HG02798 (cell line): ENCODE results near the gene RYK.
A peak's percentile ranks its signal among the peaks of the same experiment; 100 is the strongest.

Experiments used
- ATAC-seq: cut with Tn5 transposase; IDR thresholded peaks from one replicate; pipeline ENCODE4 v1.9.1; 2021; ENCODE audit warnings: mild to moderate bottlenecking; ENCODE audit not compliant: unreplicated experiment, poor library complexity

RYK gene

DNA sequence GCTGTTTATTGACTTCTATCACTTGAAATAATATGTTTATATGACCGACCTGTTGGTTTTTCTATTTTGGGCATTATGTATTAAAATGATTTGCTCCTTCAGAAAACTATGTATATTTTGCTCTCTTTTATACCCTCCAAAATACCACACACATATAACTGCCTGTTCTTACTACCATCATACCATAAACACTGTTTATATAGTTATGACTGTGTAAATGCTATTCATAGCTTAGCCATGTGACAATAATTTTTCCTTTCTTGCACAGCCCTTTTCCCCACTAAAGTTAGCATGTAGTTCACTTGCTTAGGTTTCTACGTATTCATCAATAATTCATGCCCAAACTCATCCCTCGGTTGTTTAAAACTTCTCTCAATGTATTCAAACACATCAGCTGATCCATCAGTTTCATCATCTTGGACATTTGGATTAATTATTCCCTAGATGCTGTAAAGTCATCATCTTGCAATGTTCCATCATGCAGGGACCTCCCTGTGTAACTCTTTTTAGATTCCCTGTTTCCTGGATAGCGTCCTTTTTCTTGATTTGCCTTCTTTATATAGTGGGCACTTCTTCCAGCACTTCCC is 8.2 kb upstream of the RYK start:
- ATAC-seq, result no peak

DNA sequence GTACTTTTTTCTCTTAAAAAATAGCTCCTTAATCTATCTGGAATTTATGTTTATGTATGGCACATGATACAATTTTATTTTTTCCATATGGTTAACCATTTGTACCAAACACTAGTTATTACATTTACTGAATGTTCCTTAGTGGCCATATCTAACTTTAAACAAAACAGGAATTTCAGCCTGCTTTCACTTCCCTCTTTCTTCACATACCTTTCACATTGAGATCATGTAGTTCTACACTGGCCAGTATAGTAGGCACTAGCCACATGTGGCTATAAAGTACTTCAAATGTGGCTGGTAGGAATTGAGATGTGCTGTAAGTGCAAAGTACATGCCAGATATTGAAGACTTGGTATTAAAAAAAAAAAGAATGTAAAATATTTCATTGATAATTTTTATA is 4.7 kb upstream of the RYK start:
- no peak for ATAC-seq

DNA sequence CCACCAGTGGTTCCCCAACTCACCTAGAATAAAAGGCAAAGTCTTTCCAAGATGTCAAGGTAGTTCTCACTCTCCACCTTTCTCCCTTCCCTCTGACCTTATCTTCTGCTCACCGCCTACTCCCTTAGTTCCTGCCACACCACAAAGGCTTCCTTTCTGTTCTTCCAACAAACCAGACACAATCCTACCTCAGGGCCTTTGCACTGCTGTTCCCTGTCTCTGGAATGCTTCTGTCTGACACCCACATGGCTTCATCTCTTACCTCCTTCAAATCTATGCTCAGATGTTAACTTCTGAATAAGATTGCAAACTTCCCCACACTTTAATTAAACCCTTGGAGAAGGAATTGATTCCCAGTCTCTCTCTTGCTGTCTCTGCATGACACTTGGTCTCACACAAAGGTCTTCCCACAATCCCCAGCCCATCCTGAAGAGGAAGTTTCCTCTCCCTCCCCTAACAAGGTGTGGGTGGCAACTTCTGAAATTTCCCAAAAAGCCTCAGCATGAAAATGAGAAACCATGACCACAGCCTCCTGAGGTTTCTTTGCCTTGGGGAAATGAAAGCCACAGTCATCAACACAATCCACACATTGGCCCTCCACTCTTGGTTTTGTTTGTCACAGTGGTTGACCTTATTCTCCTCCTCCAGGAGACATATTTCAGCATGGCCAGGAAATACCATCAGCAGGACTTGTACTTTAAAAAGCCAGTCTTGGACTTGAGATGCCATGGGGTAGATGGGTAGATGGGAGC is 3.0 kb upstream of the RYK start:
- no peak for ATAC-seq

DNA sequence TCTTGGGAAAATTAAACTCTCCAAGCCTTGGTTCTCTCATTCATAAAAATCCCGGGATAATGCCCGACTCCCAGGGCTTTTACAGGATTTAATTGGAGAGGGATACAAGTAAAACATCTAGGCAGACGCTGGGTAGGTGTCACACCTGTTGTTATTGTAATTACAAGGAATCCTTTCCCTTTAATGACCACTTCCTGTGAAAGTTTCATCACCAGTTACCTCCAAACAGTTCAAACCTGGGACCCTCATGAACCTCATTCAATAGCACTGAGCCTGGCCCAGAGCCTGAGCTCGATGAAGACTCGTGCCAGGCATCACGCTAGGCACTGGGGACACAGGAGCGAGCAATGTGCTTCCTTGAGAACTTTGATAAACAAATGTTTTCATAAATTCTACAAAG is 2.1 kb upstream of the RYK start:
- no peak for ATAC-seq

DNA sequence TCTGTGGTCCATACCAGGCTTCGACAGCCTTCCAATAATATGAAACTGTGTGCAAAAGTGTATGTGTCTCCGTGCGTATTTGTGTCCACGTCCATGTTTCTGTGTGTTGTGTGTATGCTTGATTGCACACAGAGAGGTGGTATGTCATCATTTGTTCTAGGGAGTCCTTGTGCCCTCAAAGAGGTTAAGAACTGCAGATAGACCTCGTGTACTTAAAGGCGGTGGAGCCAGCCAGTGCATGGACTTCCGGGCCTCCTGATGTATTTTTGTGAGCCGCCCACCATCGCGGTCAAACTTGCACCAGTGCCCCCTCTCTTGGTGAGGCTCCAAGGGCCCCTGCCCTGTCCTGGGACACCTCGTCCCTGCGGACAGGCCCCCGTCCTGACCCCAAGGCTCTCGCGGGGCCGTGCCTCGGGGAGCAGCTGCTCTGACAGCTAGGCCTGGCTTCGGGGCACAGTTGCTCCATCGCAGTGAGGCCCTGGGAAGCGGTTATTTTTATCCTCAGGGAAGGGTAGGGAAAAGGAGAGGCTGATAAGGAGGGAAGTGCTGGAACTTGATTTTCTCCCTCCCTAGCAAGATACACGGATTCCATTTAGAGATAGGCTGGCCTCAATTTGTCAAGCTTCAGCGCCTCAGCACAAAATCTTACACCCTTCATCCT is 1.2 kb upstream of the RYK start:
- ATAC-seq, result no peak

DNA sequence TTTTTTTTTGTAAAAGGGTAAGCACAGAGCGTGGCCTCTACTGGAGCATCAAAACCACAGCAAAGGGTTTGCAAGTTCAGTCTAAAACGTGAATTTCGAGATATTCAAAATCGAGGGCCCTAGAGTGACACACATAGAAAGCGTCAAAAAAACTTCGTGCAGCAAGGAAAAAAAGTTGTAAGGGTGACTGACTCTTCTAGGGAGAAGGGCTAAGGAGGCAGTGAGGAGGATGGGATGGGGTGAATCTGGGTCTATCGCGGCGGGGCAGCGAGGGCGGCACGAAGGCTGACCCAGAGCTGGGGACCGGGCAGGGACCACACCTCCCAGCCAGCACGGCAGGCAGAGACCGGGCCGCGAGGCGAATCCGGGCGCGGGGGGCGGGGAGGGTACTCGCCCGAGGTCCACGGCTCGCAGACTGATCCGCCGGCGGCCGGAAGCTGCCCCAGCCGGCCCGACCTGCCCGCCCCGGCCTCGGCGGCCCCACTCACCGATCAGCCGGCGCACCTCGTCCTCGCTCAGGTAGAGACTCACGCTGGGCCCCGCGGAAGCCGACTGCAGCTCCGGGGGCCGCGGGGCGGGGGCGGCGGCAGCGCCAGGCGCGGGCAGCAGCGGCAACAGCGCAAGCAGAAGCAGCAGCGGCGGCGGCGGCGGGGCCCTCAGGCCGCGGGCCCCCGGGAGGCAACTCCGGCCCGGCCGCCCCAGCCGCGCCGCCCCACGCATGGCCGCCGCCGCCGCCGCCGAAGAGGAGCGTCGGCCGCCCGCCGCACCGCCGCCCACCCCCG is 533 bp downstream of the RYK start:
- peak; percentile 62 for ATAC-seq

DNA sequence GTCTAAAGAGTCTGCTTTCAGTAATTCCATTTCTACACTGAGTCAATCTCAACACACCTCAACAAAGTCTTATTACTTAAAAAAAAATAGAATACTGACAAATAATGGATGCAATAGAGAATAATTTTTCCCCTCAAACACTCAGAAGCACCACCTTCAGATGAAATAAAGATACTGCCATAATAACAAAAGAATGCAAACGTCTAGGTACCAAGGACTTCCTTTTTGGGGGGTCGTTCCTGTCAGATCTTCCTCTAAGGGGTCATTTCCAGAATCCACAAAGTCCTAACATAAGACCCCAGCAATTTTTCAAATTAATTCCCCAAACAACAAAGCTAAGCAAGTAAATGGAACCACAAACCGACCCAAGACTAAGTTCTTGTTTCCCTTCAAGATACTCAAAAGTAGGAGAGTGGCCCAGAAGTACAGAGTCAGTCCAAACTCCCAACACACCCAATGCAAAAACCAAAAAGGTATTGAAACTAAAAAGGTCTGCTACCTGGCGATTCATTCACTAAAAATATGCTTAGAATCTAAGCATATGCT is 1.3 kb downstream of the RYK start:
- ATAC-seq, result no peak

DNA sequence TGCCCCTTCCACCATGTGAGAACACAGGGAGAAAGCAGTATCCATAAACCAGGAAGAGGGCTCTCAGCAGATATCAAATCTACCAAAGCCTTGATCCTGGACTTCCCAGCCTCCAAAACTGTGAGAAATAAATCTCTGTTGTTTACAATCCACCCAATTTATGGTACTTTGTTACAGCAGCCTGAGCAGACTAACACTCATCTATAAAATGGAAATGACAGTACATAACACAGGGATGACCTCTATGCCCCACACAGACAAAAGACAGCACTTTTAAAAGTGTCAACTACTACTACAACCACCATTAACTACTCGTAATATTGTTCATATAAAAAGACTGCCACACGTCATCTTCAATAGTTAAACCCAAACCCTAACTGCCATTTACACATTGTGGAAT is 5.7 kb downstream of the RYK start:
- no peak for ATAC-seq

DNA sequence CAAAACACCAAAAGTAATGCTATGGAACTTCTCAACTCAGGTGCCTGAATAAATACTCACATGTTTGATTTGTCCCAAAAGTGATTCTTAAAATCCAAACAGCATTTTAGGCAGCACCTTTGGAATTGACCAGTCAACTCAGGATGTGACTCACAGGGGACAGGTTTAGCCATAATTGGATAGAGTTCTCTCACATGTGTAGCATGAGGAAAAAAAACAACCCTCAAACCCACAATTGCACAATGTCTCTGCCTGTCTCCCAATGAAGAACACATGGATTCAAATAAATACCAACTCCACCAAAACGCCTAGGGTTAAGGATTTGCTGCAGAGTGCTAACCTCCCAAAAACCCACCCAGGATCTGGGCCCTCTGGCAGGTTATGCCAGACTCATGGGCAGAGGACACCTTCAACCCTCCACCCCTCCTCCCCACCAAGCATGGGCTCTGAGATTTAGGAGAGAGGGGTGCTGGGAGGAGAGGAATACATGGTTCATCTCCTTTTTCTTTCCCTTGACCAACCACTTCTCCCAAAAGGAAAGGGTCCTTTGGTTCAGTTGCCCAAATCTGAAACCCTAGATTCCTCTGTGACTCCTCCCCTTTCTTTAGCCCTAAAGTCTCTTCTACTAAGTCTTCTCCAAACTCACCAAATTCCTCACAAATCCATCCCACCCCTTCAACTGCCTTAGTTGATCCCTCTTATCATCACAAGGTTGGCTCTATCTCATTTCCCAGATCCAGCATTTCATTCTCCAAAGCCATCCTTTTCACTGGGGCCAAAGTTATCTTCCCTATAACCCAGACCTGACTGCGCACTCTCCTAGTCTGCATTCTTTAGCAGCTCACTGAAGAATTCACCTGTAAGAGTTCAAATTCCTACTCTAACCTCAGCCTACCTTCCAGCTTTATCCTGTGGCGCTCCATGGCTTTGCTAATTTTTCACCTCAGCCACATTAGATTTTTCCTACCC is 7.7 kb downstream of the RYK start:
- ATAC-seq, result no peak

DNA sequence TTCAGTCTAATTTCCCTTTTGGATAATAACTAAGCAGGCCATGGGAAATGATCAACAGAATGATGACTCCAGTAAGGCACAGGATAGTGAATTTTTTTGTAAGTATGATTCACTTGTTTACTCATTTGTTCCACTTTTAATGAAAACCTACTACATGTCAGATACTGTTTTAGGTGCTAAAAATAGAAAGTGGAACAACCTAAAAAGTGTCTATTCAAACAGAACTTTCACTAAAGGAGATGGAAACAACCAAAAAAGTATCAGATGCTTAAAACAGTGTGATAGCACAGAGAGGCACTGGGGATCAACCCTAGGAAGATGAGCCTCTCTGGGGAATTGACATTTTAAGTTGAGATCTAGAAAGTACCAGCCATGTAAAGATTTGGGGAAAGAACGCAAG is 11.1 kb downstream of the RYK start:
- peak; percentile 40 for ATAC-seq

DNA sequence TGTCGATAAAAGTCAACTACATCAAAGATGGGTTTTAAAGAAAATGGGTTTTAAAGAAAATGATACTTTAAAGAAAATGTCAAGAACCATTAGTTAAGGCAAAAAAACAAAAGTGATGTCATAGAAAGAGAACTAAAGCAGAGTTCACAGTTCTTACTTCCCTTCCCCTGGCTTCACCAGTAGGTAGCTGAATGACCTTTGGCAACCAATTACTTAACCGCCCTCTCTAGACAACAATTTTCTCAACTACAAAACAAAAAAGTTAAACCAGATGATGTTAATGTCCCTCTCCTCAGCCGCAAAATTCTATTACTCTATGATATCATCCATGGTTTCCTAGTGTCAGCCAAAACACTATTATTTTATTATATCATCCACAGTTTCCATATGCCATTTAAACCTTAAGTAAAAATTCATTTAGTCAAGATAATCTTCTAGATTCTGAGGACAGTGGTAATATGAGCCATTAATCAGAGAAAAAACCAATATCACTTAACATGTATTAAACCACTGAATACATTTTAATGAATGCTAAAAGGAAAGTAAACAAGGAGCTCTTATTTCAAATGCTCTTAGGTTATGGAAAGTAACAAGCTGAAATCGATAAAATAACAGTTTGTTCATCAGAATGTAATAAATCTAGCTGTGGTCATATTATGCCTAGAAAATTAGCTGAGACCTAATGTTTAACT is 13.1 kb downstream of the RYK start:
- ATAC-seq, result no peak

DNA sequence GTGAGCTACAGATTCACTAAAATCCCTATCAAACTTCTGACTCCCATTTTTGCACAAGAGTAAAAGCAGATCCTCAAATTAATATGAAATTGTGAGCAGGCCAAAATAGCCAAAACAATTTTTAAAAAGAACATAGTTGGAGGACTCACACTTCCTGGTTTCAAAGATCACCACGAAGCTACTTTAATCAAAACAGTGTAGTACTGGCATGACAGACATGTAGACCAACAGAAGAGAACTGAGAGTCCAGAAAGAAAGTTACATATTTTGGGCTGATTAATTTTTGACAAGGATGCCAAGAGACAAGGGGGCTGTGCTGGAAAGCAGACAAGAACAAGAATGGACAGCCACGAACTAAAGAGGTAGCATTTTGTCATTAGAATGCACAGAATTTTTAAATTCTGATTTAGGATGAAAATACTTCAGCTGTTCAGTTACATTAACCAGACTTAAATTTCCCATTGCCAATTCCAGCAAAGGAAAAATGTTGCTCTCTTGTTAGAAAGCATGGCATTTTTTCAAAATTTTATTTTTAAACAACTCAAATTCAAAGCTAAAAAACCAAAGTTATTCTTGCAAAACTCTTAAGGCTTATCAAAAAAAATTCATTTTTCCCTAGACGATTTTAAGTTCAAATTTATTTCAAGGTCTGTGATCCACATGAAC is 14.0 kb downstream of the RYK start:
- no peak for ATAC-seq

DNA sequence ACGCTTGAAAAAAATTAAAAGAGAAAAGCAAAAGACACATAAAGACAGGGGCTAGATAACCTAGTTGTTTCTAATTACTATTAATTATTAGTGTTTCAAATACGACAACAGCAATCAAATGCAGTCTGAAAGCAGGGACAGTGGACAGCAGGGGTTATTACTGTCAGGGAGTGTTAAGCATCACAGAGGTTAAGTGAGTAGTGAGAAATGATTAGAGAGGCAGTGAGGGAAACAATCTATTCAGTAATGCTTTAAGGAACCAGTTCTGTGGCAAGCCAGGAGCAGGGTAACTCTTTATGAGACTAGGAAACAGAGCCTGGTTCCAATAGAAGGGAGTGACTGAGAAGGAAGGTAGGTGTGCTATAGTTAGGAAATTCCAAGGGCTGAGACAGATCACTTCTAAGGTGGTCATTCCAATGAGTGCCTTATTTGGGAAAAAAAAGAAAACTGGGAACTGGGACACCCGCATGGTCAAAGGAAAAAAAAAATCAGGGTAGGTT is 15.0 kb downstream of the RYK start:
- no peak for ATAC-seq

DNA sequence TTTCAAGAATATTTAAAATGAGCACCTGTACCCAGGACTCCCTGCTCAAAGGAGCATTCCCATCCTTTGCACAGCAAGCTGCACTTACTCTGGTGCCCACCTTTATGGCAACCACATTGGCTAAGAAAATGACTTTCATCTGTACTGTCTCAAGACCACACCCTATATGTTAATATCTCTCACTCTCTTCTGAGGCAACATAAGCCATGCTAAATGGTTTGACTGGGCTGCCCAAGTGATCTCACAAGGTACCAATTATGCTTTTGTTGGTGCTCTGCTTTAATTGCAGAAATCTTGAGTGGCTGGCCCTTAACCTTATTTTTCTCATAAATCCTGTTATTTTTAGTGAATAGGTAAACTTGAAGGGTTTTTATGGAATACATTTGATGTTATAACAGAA is 17.7 kb downstream of the RYK start:
- no peak for ATAC-seq

DNA sequence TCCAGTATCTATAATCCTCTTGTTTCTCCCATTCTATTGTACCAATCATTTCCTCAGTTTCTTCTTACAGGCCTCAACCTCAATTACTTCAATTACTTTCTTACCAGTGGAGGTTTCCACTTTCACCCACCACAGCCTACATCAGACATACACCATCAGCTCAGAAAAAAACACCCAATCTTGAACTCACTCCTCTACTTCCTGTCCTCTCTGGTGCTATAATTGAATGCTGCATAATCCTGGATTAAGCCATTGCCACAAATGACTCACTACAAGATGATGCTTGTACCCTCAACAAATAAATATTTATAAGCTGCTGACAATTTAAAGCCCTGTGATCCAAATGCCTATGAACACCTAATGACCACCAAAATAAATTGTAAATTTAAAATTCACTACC is 18.5 kb downstream of the RYK start:
- ATAC-seq, result no peak

DNA sequence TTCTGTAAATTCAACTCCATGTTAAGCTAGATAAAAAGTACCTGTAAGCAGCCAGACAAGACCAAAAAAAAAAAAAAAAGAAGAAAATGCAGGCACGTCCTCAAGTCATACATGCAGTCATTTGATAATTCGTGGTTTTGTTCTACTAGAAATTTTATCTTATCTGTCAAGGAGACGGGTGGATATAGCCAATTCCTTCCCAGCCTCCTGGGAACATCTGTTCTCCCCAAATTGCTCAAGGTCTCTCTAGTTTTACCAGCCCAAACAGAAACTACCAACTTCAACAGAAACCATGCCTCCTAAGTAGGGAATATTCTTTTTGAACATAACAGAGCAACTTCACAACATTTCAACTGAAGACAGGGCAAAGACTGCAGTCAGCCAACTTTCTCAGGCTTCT is 19.5 kb downstream of the RYK start:
- ATAC-seq, result no peak

DNA sequence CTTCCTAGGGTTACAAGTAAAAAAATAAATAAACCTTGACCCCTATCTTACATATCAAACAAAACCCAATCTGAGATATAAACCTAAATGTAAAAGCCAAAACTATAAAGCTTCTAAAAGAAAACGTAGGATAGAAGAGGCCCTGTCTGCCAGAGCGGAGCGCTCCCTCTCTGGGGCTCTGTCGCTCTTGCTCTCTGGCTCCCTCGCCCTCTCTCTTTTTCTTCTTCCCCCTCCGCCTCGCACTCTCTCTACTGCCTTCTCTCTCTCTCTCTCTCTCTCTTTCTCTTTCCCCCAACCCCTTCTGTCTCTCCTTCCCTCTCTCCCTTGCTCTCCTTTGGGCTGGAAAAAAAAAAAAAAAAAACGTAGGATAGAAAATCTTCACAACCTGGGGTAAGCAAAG is 21.6 kb downstream of the RYK start:
- ATAC-seq, result no peak

DNA sequence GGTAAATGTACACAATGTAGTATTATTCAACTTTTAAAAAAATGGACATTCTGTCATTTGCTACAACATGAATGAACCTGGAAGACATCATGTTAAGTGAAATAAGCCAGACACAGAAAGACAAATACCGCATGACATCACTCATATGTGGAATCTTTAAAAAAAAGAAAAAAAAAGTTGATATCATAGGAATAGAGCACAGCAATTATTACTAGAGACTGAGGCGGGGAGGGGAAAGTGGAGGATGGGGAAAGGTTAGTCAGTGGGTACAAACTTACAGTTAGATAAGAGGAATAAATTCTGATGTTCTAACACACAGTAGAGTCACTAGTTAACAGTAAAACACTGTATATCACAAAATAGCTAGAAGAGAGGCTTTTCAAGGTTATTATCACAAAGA is 22.2 kb downstream of the RYK start:
- ATAC-seq, result no peak
